GM12865 (cell line): ENCODE results near the gene CDYL.

ENCODE experiments used
- DNase-seq: peaks from one replicate; pipeline ENCODE4 v3.0.0; 2010; ENCODE audit warnings: low read depth
- H3K4me3 ChIP-seq: 2 replicates; pipeline ENCODE4 v1.5.1; 2011; ENCODE audit warnings: mild to moderate bottlenecking, low read depth, low read length, control low read depth
- CTCF ChIP-seq: IDR thresholded peaks from 2 replicates; pipeline ENCODE4 v1.5.1; 2011; ENCODE audit warnings: low read length, control low read depth, low read depth, inconsistent platforms; ENCODE audit not compliant: insufficient read depth; ENCODE audit errors: missing control alignments

CDYL gene

GRCh38 chr6:4801491-4802110 lies 25.4 kb downstream of the CDYL start:
- TF ChIP-seq CTCF, result no peak
- DNase-seq, result peak; percentile 81
- peak overlapping the region; percentile 38 for H3K4me3 ChIP-seq

DNA sequence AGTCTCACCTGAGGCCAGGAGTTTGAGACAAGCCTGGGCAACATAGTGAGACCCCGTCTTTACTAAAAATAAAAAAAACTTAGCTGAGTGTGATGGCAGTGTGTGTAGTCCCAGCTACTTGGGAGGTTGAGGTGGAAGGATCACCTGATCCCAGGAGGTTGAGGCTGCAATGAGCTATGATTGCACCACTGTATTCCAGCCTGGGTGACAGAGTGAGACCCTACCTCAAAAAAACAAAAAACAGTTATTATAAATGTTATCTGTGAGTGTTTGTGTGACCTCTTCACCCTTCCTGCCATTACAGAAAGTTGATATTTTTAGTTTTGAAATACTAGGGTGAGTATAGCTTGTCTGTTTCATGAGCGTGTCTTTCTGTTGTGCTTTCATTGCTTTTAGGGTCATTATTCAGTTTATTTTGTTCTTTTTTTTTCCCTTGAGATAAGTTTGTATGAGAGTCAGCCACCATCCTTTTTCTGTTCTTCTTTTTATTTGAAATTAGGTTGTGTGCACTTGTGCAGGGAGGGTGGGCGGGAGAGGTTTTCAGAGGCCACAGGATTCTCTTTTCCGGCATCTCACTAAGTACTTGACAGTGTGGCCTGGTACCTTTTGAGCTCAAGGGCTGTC lies 26.2 kb downstream of the CDYL start:
- TF ChIP-seq CTCF, result no peak
- peak overlapping the region; percentile 38 for H3K4me3 ChIP-seq
- peak; percentile 81 for DNase-seq

DNA sequence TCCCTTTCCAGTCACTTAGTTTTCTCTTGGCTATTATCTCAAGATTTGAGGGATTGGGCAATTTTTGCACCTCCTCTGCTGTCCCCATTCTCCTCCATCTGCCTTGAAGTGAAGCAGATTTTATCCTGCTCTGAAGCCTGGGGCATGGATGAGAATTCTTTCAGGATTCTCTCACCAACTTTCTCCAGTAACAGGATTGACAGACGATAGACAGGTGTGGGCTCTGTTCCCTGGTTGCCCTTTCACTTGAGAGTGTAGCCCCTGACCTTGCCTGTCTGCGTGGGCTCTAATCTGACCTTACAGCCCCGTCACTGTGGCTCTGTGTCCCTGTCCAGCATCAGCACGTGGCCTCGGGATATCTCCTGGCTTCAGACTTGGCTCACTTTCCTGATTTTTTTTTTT lies 27.1 kb downstream of the CDYL start:
- H3K4me3 ChIP-seq, result no peak overlapping the region
- DNase-seq, result no peak
- no peak for TF ChIP-seq CTCF

DNA sequence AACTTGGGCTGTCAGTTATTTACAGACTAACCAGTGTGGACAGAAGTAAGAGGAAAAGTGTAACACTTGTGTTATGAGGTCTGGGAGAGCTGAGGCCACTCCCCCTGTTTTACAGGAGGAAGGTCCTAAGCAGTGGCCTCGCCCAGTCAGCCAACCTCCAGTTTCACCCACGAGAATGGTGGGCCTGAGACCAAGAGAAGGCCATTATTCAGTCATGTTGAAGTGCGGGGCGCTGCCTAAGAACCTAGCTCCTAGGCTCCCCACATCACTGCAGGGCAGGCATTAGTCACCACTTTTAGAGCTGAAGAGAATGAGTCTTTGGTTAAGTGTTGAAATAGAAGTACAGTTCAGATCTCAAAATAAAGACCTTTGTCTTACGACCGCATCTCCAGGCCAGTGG lies 27.9 kb downstream of the CDYL start:
- TF ChIP-seq CTCF, result no peak
- DNase-seq, result no peak
- H3K4me3 ChIP-seq, result no peak overlapping the region

DNA sequence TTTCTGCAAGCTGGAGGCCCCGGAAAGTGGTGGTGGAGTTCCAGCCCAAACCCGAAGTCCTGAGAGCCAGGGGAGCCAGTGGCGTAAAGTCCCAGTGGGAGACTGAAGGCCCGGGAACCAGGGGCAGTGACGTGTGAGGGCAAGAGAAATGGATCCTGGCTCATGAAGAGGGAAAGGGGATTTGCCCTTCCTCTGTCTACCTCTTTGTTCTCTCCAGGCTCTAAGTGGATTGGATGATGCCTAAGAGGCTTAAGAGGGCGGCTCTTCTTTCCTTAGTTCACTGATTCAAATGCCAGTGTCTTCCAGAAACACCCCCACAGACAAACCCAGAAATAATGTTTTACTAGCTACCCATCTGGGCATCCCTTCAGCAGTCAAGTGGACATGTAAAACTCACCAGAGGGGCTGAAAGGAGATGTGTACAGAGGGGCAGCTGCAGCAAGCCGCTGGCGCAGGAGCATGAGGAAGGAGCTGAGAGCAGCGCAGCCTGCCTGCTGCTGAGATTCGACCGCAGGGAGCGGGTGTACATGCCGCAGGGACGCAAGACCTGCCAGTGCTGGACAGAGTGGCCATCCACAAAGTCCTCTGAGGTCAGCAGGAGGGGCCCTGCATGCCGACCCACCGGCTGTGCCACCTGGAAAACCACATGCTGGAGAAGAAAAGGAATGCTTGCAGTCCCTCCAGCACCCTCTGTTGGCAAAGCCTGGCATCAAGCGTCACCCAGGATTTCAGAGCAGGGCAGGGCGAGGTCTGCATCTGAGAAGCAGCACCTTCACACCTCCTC lies 29.5 kb downstream of the CDYL start:
- H3K4me3 ChIP-seq, result no peak overlapping the region
- DNase-seq, result peak; percentile 32
- TF ChIP-seq CTCF, result peak; percentile 36

DNA sequence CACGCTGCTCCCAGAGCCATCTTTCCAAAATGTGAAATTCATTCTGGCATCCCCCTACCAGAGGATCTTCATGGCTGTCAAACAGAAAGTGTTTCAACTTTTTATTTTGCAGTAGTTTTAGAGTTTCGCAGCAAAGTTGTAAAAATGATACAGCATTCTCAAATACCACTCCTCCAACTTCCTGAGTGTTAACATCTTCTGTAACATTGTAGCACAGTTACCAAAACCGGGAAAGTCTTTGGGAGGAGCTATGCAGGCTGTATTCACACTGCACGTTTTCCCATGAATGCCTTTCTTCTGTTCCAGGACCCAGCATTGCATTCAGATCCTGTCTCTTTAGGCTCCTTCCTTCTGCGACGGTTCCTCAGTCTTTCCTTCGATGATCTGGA lies 30.1 kb downstream of the CDYL start:
- no peak for DNase-seq
- H3K4me3 ChIP-seq, result no peak overlapping the region
- TF ChIP-seq CTCF, result no peak

GRCh38 chr6:4806791-4807190 lies 30.6 kb downstream of the CDYL start:
- H3K4me3 ChIP-seq, result no peak overlapping the region
- DNase-seq, result no peak
- TF ChIP-seq CTCF, result no peak
